Measurements from ENCODE around the gene KLHL22. TPM values are rescaled to one million over a fixed set of nuclear protein-coding genes. Genes with fewer than 3 reads are reported as not detected.

Gene KLHL22
- total and polyA plus RNA-seq, 4 donors = 2.0 to 20.3 (median 8.7) TPM

- peaks cover 0 to 6% (median under 1%) of the 10 kb centered on the region in 4 donors for H3K4me1 ChIP-seq (ENCODE audit: control insufficient read depth in 4 of 4, insufficient read depth in 4 of 4, low read length in 3 of 4)
- peaks cover 3 to 8% (median 6%) of the 10 kb centered on the region in 4 donors for H3K36me3 ChIP-seq (ENCODE audit: control insufficient read depth in 4 of 4, insufficient read depth in 3 of 4, low read depth in 1 of 4, low read length in 3 of 4)
- H3K9ac ChIP-seq (ENCODE audit: low read depth in 1 of 2, low read length in 2 of 2) = no peak overlapping the region
- no peak overlapping the region for H3K4me3 ChIP-seq (ENCODE audit: low read depth in 1 of 3, low read length in 3 of 3)
- TF ChIP-seq JUND (IDR thresholded peaks at IDR 0.05) = no peak
- TF ChIP-seq SP1 (IDR thresholded peaks at IDR 0.05) = no peak
- TF ChIP-seq, protein P1, sequence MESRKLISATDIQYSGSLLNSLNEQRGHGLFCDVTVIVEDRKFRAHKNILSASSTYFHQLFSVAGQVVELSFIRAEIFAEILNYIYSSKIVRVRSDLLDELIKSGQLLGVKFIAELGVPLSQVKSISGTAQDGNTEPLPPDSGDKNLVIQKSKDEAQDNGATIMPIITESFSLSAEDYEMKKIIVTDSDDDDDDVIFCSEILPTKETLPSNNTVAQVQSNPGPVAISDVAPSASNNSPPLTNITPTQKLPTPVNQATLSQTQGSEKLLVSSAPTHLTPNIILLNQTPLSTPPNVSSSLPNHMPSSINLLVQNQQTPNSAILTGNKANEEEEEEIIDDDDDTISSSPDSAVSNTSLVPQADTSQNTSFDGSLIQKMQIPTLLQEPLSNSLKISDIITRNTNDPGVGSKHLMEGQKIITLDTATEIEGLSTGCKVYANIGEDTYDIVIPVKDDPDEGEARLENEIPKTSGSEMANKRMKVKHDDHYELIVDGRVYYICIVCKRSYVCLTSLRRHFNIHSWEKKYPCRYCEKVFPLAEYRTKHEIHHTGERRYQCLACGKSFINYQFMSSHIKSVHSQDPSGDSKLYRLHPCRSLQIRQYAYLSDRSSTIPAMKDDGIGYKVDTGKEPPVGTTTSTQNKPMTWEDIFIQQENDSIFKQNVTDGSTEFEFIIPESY (IDR thresholded peaks at IDR 0.05) = no peak
- TF ChIP-seq NR2F2 (IDR thresholded peaks at IDR 0.05) = no peak
- TF ChIP-seq GABPA (IDR thresholded peaks at IDR 0.05 in 1 of 2, conservative IDR thresholded peaks at IDR 0.05 in 1 of 2) = no peak
- TF ChIP-seq FOXA2 (IDR thresholded peaks at IDR 0.05) = no peak
- H3K27ac ChIP-seq (ENCODE audit: low read depth in 1 of 2, low read length in 2 of 2) = no peak overlapping the region
- 76% methylated on average over 7 of the region's 7 CpGs for WGBS
- no peaks in the 10 kb centered on the region for H3K9me3 ChIP-seq (ENCODE audit: control insufficient read depth in 4 of 4, low read length in 3 of 4)
- DNase-seq (ENCODE audit: low spot score) = no peak
- no peaks in the 10 kb centered on the region for H3K27me3 ChIP-seq (ENCODE audit: control insufficient read depth in 4 of 4, insufficient read depth in 4 of 4, low read length in 3 of 4)
Measured at GRCh38 chr22:20520093-20520511, 24.5 kb upstream of the KLHL22 start.

DNA sequence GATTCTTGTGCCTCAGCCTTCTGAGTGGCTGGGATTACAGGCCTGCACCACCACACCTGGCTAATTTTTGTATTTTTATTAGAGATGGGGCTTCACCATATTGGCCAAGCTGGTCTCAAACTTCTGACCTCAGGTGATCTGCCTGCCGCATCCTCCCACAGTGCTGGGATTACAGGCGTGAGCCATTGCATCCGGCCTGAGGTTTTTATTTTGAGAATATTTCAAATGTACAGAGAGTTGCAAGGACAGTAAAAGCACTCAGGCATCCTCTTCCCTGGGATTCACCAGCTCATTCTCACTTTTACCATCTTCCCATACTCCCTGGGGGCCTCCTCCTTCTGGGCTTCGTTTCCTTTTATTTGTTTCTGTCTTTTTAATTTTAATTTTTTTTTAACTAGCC lies 24.0 kb upstream of the KLHL22 start:
- TF ChIP-seq YY1 (IDR thresholded peaks at IDR 0.05) = no peak
- no peak overlapping the region for H3K9ac ChIP-seq (ENCODE audit: low read depth in 1 of 2, low read length in 2 of 2)
- H3K4me1 ChIP-seq (ENCODE audit: control insufficient read depth in 4 of 4, insufficient read depth in 4 of 4, low read length in 3 of 4) = peaks cover 0 to 6% (median under 1%) of the 10 kb centered on the region in 4 donors
- H3K9me3 ChIP-seq (ENCODE audit: control insufficient read depth in 4 of 4, low read length in 3 of 4) = no peaks in the 10 kb centered on the region
- H3K27me3 ChIP-seq (ENCODE audit: control insufficient read depth in 4 of 4, insufficient read depth in 4 of 4, low read length in 3 of 4) = no peaks in the 10 kb centered on the region
- DNase-seq (ENCODE audit: low spot score) = no peak
- 77% methylated on average over 4 of the region's 4 CpGs for WGBS
- H3K4me3 ChIP-seq (ENCODE audit: low read depth in 1 of 3, low read length in 3 of 3) = no peak overlapping the region
- H3K27ac ChIP-seq (ENCODE audit: low read depth in 1 of 2, low read length in 2 of 2) = no peak overlapping the region
- peaks cover 3 to 10% (median 7%) of the 10 kb centered on the region in 4 donors for H3K36me3 ChIP-seq (ENCODE audit: control insufficient read depth in 4 of 4, insufficient read depth in 3 of 4, low read depth in 1 of 4, low read length in 3 of 4)

DNA sequence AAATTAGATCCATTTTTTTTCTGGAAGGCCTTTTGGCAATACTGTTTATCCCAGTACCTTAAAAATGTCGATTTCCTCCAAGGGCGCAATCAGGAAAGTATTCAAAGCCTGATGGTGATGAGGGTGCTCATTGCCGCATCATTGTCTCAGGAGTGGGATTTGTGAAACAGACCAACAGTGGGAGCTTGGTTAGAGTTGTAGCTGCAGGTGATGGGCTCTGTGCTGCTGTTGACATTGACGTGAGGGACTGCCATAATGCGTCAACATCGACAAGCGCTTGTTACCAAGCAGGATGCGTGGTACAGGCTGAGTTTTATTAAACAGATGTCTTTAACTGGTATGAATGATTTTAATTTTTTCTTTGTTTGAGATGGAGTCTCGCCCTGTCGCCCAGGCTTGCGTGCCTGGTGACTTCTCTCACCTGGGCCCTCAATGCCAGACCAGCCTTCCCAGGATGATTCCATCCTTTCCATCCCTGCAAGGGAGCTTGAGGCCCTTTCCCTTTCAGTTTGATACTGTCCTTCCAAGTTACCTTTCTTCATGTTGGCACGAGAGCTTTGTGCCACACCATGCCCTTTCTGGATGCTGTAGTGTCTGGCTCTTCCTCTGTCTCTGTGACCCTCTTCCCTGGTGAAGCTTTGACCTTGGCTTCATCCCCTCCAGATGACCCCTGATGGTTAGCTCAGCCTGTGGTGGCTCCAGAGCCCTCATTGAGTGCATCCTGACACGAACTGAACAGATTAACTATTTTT lies 22.4 kb upstream of the KLHL22 start:
- Histone ChIP-seq H3K9ac (ENCODE audit: low read depth in 1 of 2, low read length in 2 of 2) (no peak overlapping the region), H3K4me3 (ENCODE audit: low read depth in 1 of 3, low read length in 3 of 3) (no peak overlapping the region), H3K27me3 (ENCODE audit: control insufficient read depth in 4 of 4, insufficient read depth in 4 of 4, low read length in 3 of 4) (no peaks in the 10 kb centered on the region), H3K4me1 (ENCODE audit: control insufficient read depth in 4 of 4, insufficient read depth in 4 of 4, low read length in 3 of 4) (peaks cover 0 to under 1% (median 0%) of the 10 kb centered on the region in 4 donors), H3K36me3 (ENCODE audit: control insufficient read depth in 4 of 4, insufficient read depth in 3 of 4, low read depth in 1 of 4, low read length in 3 of 4) (peaks cover 3 to 10% (median 7%) of the 10 kb centered on the region in 4 donors), H3K9me3 (ENCODE audit: control insufficient read depth in 4 of 4, low read length in 3 of 4) (no peaks in the 10 kb centered on the region), H3K27ac (ENCODE audit: low read depth in 1 of 2, low read length in 2 of 2) (no peak overlapping the region)
- DNase-seq (ENCODE audit: low spot score) = no peak
- TF ChIP-seq JUND (IDR thresholded peaks at IDR 0.05) (no peak), RAD21 (IDR thresholded peaks at IDR 0.05) (no peak)
- 85% methylated on average over 13 of the region's 13 CpGs for WGBS

GRCh38 chr22:20517422-20517821 lies 21.8 kb upstream of the KLHL22 start:
- WGBS = 67% methylated on average over 4 of the region's 4 CpGs
- no peak for TF ChIP-seq TAF1 (conservative IDR thresholded peaks at IDR 0.05)
- TF ChIP-seq RAD21 (IDR thresholded peaks at IDR 0.05) = no peak
- no peak for TF ChIP-seq SP1 (IDR thresholded peaks at IDR 0.05)
- no peak for TF ChIP-seq RXRA (IDR thresholded peaks at IDR 0.05)
- no peak for TF ChIP-seq NR2F2 (IDR thresholded peaks at IDR 0.05)
- TF ChIP-seq, protein P2, sequence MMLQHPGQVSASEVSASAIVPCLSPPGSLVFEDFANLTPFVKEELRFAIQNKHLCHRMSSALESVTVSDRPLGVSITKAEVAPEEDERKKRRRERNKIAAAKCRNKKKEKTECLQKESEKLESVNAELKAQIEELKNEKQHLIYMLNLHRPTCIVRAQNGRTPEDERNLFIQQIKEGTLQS (IDR thresholded peaks at IDR 0.05) = no peak
- TF ChIP-seq FOXA1 (IDR thresholded peaks at IDR 0.05) = no peak
- no peak for TF ChIP-seq GABPA (IDR thresholded peaks at IDR 0.05 in 1 of 2, conservative IDR thresholded peaks at IDR 0.05 in 1 of 2)
- no peak for TF ChIP-seq HNF4G (IDR thresholded peaks at IDR 0.05)
- no peak for TF ChIP-seq HNF4A (conservative IDR thresholded peaks at IDR 0.05)
- TF ChIP-seq, protein P3, sequence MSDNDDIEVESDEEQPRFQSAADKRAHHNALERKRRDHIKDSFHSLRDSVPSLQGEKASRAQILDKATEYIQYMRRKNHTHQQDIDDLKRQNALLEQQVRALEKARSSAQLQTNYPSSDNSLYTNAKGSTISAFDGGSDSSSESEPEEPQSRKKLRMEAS (IDR thresholded peaks at IDR 0.05) = no peak
- no peak for TF ChIP-seq CTCF (IDR thresholded peaks at IDR 0.05; ENCODE audit: low read depth, low read length, missing input control)
- H3K9me3 ChIP-seq (ENCODE audit: control insufficient read depth in 4 of 4, low read length in 3 of 4) = no peaks in the 10 kb centered on the region
- no peak overlapping the region for H3K27ac ChIP-seq (ENCODE audit: low read depth in 1 of 2, low read length in 2 of 2)
- DNase-seq (ENCODE audit: low spot score) = no peak
- H3K4me1 ChIP-seq (ENCODE audit: control insufficient read depth in 4 of 4, insufficient read depth in 4 of 4, low read length in 3 of 4) = no peaks in the 10 kb centered on the region
- H3K4me3 ChIP-seq (ENCODE audit: low read depth in 1 of 3, low read length in 3 of 3) = no peak overlapping the region
- no peak overlapping the region for H3K9ac ChIP-seq (ENCODE audit: low read depth in 1 of 2, low read length in 2 of 2)
- peaks cover 3 to 10% (median 7%) of the 10 kb centered on the region in 4 donors for H3K36me3 ChIP-seq (ENCODE audit: control insufficient read depth in 4 of 4, insufficient read depth in 3 of 4, low read depth in 1 of 4, low read length in 3 of 4)
- H3K27me3 ChIP-seq (ENCODE audit: control insufficient read depth in 4 of 4, insufficient read depth in 4 of 4, low read length in 3 of 4) = no peaks in the 10 kb centered on the region

Data from liver (tissue), 9 donors.